ENCODE data around the gene ANKZF1.
A peak's percentile ranks its signal among the peaks of the same experiment; 100 is the strongest.

ANKZF1 gene

DNA sequence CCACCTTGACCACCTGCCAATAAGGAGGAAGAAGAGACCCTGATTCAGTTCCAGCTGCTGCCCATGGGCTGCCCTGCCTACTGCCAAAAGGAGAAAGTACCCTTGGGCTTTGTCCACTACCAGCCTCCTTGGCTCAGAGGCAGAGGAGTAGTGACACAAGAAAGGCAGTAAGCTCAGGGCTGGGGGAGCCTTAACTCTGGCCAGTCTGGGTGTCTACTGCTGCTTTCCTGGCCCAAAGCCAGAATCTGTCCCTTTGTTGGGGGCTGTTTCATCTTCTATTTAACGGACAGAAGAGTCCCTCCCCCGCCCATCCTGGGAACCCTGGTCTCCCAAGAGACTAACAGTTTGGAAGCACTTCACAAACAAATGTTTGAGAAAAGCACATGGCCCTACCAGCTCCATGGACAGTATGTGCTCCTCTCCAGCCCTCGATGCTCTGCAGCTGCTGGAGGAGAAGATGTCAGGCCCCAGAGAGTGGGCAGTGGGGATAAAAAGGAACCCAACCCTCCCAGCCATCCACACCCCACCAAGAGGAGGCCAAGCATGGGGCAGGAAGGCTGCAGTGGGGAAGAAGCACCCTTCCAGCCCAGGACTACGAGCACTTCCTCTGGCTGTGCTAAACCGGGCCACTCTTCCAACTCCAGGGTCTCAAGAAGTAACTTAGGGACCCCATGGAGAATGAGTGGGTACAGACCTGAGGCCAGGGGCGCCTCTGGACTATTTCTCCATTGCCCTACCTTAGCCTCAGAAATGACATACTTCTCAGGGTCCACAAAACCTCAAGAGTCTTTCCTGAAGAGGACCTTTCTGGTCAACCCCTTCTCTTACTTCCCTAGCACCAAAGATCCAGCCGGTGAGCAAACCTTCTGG lies 1.3 kb upstream of the ANKZF1 start:
- no peak for DNase-seq

DNA sequence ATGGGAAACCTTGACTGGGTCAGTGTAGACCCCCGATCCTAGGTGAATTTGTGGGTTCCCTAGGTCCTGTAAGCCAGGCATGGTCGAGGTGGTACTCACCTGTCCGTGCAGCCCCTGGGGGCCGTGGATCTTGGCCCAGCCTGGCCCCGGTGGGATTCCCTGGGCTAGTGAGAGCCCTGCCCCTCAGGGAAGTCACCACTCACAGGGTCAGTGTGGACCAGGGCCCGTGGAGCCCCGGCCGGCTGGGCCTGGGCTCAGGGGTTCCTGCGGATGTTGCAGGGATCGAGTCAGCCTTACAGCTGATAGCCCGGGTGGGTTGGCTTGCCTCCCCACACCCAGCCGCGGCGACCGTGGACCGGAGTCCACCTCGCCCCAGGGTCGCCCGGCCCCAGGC lies 698 bp upstream of the ANKZF1 start:
- DNase-seq = no peak

DNA sequence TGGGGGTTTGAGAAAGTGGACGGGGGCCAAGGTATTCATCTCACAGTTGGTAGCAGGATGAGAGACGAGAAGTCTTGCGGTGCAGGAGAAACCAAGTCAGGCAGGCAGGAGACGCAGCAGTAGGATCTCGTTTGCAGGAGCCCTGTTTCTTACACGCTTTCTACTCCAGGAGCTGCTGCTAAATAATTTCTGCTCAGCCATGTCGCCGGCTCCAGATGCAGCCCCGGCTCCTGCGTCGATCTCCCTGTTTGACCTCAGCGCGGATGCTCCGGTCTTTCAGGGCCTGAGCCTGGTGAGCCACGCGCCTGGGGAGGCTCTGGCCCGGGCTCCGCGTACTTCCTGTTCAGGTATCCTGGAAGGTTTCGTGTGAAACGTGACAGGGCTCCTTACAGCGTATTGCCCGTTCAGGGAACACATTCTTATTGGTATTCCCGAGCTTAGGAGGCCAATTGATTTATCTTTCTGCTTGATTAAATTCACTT lies 494 bp downstream of the ANKZF1 start:
- peak; percentile 41 for DNase-seq

DNA sequence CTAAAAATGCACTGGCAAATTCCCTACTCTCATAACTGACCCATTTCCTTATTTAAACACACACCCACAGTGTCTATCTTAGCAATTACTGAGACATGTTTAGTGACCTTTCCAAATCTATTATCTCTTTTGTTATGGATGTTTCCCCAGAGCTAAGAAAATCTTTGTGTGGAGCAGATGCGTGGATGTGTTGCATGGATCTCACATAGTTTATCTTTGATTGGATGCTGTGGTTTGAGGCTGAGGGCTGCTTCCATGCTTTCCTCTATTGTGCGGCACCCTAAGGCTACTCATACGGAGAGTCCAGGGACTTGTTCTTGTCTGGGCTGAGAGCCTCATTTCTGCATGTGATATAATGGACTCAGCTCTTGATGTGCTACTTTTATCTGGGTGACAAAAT lies 4.7 kb downstream of the ANKZF1 start:
- DNase-seq = no peak

DNA sequence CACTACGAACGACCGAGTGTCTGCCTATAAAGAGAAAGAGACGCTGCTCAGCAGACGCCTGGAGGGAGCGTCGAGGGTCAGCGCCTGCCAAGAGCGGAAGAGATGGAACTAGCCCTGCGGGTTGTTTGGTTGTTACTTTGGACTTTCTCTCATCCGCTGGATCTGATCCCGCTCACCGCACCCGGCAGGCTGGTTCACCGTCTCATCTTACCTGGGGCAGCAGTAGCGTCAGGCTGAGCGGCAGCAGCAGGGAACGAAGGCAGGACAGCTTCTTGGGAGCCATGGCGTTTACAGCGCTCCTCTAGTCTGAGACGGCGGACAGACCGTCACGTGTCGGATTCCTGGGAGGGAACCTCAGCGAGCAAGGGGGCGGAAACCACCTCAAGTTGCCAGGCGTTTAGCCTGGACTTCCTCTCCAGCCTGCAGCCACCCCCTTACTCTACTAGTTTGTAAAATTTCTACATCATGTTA lies 13.7 kb downstream of the ANKZF1 start:
- DNase-seq = no peak

DNA sequence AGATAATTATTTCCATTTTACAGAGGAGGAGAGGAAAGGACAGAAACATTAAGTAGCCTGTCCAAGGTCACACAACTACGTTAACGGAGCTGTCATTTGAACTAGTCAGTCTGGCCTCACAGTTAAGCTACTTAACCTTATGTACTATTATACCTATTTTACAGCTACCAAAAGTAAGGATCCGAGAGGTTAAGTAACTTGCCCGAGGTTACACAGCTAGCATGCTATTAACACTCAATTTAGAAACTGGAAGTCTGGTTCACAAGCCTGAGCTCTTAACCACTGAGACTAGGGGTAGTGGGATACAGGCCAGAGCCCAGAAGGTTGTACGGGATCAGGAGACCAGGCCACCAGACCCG lies 15.2 kb downstream of the ANKZF1 start:
- no peak for DNase-seq

DNA sequence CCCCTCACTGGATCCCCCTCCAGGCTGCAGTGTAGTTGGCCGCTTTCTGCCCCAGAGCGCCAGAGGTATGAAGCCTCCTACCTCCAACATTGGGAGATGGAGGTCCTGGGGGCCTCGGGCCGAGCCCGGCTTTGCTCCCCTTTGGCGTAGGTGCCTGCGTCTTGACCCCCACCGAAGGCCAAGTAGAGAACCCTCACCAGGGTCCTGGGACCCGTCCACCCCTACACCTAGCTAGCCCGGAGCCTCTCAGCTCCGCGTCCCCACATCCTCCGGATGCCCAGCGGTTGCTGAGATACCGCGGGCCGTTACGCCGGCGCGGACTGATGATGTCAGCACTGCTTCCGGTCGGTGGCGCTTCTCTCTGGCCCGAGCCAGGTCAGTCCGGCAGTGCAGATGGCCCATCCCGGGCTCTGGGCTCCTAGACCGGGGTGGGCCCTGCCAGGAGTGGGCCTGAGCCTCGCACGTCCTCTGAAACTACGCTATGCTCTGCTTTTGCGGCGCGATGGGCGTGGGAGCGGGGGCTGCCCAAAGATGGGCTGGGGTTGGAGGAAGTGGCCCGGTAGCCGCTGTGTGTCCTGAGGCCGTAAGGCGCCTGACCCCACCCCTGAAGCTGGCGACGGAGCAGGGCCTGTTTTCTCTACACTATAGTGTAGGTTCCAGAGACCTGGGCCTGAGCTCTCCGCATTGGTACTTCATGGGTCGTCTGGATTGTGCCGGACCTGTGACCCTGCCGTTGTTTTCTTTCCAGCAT lies 15.7 kb downstream of the ANKZF1 start, which contains the start of the genes GLB1L and STK16:
TSS of gene GLB1L (minus strand) at position 297 of the 751 bp plus-strand sequence. CDS start 1,871 bp downstream, outside the sequence.
TSS of gene STK16 (plus strand) at position 332 of the 751 bp plus-strand sequence. CDS start 521 bp downstream, outside the sequence.
- DNase-seq = peak; percentile 91

DNA sequence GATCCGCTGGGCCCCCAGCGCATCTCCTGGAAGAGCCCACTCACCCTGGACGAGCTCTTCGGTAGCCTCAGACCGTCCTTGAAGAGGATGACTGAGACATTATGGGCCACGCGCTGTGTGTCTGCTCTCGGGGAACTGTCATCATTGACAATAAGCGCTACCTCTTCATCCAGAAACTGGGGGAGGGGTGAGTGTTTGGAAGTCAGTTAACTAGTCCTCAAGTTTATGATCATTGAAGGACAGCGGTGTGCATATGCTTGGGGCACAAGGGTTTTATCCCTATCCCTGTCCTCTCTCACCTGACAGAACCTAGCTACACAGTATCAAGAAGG lies 16.3 kb downstream of the ANKZF1 start:
- DNase-seq = no peak

DNA sequence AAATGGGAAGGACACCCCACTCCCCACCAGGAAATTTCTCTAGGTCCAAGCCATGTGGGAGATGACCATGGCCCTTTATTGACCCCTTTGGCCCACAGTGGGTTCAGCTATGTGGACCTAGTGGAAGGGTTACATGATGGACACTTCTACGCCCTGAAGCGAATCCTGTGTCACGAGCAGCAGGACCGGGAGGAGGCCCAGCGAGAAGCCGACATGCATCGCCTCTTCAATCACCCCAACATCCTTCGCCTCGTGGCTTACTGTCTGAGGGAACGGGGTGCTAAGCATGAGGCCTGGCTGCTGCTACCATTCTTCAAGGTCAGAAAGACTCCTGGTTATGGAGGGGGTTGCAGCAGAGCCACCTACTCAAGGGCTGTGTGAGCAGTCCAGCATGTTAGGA lies 17.0 kb downstream of the ANKZF1 start:
- DNase-seq = no peak

DNA sequence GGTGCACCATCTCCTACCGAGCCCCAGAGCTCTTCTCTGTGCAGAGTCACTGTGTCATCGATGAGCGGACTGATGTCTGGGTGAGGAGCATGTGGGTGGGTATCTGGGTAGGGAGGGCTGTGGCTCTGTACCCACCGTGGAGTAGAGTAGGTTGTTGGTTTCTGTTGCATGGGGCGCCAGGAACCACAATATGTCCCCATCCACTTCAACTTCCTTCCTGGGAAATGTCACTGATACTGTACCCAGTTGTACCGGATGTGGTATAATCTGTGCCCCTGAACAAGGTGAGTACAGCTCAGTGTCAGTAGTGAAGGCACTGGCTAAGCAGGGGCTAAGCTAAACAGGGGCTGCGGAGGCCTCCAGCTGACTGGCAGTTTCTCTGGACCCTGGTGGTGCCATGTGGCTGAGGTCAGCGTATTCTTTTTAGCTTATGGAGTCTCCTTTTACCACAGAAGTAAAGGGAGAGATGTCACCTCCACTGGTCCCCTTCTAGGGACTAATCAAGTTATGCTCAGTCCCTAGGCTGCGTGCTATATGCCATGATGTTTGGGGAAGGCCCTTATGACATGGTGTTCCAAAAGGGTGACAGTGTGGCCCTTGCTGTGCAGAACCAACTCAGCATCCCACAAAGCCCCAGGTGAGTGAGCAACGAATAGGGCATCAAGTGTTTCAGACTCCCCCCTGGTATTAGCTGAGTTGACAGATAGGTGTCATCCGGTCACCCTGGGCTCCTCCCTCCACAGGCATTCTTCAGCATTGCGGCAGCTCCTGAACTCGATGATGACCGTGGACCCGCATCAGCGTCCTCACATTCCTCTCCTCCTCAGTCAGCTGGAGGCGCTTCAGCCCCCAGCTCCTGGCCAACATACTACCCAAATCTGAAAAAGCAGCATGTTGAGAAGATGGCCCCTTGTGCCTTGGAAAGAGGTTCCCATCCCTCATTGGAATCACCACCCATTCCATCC lies 18.4 kb downstream of the ANKZF1 start:
- DNase-seq = no peak

DNA sequence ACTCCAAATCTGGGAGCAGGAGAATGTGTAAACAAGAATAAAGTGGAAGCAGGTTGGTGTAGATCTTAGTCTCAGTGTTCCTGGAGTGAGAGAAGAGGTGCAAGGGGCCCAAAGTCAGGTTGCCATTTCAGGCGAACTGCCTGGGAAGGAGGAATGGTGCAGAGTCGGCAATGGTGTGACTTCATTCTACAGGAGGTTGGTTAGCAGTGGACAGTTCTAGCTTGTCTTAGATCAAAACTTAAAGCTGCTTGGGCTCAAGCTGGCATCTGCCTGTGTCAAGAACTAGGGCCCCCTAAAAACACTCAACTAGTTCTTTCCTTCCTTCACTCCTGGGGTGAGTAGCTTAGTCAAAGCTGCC lies 19.2 kb downstream of the ANKZF1 start:
- DNase-seq = no peak

DNA sequence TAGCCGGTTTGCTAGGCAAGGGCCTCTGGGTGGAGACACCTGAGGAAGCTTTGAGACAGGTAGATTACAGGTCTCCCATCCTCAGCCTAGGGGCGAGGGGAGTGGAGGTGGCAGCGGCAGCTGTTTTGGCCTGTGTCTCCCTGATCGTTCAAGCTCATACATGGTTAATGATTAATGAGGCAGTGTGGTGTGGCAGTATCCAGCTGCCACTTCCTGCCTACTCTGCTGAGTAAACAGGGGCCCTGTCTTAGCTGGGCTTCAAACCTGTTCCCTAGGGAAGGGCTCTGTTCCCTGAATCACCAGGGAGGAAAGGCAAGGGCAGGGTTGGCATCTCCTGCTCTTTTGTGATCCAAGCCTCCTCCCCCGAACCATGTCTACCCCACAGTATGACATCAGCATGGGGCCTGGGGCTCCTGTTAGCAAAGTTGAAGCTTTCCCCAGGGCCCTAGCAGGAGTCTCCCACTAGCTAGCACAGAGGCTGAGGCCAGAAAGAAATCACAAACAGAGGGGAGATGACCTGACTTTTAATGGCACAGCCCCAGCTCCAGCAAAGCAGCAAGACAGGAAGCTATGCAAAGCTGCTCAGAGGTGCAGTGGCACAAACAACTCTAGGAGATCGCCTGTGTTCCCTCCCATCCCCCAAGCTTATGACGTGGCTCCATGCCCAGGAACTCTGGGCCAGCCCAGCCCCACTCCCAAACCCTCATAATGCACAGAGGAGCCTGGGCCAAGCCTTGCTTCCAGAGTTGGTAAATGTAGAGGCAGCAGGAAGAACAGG lies 19.8 kb downstream of the ANKZF1 start:
- peak; percentile 67 for DNase-seq

DNA sequence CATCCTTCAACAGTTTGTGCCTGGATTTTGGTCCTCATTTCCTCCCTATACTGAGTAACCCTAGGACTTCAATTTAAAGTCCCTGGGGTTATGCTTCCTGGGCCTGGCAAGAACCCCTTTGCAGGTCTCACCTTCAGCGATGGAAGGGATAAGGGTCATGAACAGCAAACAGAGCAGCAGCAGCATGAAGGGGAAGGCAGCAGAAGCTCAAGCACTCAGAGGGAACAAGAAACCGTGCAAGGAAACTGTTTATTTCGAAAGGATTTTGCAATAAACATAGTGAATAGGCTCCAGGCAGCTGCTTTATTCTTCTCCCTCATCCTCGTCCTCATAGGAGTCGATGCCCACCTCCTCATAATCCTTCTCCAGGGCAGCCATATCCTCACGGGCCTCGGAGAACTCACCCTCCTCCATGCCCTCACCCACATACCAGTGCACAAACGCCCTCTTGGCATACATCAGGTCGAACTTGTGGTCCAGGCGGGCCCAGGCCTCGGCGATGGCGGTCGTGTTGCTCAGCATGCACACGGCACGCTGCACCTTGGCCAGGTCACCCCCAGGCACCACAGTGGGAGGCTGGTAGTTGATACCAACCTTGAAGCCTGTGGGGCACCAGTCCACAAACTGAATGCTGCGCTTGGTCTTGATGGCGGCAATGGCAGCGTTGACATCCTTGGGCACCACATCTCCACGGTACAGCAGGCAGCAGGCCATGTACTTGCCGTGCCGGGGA lies 20.6 kb downstream of the ANKZF1 start:
- no peak for DNase-seq

DNA sequence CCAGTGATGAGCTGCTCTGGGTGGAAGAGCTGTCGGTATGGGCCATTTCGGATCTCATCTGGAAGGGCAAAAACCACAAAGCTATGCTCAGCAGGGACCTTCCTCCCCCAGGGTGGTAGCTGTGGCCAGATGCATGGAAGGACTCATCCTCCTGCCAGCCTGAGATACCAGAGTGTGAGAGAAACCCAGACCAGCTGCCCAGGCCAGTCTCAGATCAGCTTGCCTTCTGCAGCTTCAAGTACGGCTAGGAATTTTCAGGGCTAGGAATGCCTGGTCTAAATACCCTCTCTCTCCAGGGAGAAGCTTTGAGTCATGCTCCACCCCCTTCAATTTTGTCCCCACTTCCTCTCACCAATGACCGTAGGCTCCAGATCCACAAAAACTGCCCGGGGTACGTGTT lies 22.1 kb downstream of the ANKZF1 start:
- no peak for DNase-seq

DNA sequence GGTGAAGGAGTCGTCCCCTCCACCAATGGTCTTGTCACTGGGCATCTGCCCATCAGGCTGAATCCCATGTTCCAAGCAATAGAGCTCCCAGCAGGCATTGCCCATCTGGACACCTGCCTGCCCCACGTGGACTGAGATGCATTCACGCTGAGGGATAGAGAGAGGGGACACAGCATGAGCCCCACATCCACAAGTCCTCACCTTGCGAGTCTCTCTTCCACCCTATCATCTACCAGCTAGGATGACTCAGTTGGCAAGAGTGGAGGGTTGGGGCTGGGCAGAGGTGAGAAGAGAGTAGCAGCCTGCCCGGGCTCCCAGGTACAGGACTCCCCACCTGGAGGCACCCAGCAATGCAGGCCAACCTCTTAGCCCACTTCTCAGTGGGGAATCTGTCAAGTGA lies 22.5 kb downstream of the ANKZF1 start:
- no peak for DNase-seq

DNA sequence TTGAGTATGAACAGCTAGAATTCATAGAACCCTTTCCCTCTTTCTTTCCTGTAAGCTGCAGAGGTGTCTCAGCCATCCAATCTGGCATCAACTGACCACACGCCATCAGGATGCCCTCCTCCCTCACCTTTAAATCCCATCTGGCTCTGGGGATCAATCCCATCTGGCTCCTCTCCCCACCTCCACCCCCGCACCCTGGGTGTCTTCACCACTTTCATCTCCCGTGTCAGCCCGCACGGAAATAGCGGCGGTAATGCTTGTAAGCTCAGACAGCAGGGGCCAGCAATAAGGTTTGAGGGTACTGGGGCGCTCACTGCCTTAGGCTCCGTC lies 22.9 kb downstream of the ANKZF1 start:
- DNase-seq = no peak

DNA sequence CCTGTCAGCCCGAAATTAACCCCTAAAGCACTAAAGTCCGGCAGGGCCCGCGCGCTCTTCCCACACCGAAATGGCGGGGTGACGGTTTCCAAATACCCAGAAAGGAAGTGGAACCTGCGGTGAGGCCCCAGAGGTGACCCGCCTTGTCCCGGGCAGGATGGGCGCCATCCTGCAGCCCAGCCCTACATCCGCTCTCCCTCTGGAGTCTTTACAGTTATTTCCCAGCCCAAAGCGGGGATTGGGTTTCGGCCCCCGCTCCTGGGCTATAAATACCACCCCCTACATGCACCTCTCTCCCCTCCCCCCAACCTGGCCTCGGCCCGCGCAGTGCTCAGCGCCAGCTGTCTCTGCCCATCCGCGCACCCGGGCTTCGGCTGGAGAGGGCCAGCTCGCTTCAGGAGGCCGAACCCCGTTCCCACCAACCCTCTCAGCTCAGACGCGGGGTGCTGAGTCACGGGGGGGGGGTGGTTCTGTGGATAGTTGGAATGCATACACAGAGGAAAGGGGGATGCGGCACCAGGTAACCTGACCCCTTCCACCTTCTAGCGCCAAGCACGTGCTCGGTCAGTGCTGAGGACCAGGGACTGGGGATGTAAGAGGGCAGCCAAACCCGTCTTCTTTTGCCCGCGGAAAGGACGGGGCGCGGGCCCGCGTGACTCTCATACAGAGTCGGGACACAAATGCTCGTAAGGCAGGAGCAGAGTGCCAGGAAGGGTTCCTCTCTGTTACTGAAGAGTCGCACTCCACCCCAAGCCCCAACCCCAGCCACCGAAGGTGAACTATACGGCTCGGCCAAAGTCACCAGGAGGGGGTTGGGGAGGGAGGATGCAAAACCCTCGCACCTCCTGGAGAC lies 23.5 kb downstream of the ANKZF1 start, which contains the start of gene TUBA4B:
TSS of gene TUBA4B (plus strand) at position 344 of the 853 bp plus-strand sequence. CDS start at position 509, 165 bp downstream.
- peak; percentile 24 for DNase-seq

DNA sequence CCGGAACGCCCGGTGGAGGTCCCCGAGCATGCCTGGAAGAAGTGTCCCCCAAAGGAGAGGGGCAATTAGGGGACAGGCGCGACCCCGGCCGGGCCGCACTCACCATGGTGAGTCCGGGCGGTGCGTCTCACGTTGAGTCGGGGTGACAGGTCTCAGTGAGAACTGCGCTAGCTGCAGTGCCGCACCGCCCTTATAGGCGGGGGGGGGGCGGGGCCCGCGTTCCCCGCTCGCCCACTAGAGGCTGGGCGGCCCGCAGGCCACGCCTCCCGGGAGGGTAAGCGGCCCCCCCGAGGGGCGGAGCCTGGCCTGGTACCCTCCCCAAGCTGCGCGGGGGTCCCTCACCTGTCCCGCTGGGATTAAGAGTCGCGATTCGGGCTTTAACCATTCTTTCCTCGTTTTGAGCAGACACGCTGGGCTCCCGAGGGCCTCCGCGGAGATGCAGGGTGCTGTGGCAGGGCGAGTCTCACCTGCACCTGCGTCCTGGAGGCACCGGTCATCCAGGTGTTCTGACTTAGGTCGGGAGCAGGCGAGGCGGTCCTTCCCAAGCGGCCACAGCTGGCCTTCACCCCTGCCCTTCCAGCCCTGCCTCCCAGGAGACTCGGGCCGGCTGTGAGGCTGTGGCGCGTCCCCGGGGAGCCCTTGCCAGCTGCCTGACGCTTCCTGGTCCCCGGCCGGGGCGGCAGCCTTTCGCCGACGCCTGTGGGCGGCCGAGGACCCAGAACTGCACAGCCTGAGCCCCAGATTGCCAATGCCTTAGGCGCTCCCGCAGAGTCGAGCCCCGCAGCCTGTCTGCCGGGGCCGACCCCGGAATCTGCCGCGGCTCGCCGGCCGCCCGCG lies 24.4 kb downstream of the ANKZF1 start, which contains the start of gene TUBA4A:
TSS of gene TUBA4A (minus strand) at position 166 of the 837 bp plus-strand sequence. CDS start at position 106, 60 bp downstream.
- peak; percentile 37 for DNase-seq
